ENCODE measurements around the gene LRP5. TPM values are rescaled to one million over a fixed set of nuclear protein-coding genes. Genes with fewer than 3 reads are reported as not detected.

The LRP5 gene
- total RNA-seq, 1 experiment from 2014 or later, result 48.8 TPM

GRCh38 chr11:68436985-68437926 lies 124.9 kb downstream of the LRP5 start (continued):
- TF ChIP-seq ZSCAN18 (CRISPR knock-in tag; IDR thresholded peaks at IDR 0.05) (no peak), ETV6 (CRISPR knock-in tag; IDR thresholded peaks at IDR 0.05) (no peak)
- TF ChIP-seq, protein P1, sequence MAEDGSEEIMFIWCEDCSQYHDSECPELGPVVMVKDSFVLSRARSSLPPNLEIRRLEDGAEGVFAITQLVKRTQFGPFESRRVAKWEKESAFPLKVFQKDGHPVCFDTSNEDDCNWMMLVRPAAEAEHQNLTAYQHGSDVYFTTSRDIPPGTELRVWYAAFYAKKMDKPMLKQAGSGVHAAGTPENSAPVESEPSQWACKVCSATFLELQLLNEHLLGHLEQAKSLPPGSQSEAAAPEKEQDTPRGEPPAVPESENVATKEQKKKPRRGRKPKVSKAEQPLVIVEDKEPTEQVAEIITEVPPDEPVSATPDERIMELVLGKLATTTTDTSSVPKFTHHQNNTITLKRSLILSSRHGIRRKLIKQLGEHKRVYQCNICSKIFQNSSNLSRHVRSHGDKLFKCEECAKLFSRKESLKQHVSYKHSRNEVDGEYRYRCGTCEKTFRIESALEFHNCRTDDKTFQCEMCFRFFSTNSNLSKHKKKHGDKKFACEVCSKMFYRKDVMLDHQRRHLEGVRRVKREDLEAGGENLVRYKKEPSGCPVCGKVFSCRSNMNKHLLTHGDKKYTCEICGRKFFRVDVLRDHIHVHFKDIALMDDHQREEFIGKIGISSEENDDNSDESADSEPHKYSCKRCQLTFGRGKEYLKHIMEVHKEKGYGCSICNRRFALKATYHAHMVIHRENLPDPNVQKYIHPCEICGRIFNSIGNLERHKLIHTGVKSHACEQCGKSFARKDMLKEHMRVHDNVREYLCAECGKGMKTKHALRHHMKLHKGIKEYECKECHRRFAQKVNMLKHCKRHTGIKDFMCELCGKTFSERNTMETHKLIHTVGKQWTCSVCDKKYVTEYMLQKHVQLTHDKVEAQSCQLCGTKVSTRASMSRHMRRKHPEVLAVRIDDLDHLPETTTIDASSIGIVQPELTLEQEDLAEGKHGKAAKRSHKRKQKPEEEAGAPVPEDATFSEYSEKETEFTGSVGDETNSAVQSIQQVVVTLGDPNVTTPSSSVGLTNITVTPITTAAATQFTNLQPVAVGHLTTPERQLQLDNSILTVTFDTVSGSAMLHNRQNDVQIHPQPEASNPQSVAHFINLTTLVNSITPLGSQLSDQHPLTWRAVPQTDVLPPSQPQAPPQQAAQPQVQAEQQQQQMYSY (CRISPR knock-in tag; IDR thresholded peaks at IDR 0.05), result no peak

DNA sequence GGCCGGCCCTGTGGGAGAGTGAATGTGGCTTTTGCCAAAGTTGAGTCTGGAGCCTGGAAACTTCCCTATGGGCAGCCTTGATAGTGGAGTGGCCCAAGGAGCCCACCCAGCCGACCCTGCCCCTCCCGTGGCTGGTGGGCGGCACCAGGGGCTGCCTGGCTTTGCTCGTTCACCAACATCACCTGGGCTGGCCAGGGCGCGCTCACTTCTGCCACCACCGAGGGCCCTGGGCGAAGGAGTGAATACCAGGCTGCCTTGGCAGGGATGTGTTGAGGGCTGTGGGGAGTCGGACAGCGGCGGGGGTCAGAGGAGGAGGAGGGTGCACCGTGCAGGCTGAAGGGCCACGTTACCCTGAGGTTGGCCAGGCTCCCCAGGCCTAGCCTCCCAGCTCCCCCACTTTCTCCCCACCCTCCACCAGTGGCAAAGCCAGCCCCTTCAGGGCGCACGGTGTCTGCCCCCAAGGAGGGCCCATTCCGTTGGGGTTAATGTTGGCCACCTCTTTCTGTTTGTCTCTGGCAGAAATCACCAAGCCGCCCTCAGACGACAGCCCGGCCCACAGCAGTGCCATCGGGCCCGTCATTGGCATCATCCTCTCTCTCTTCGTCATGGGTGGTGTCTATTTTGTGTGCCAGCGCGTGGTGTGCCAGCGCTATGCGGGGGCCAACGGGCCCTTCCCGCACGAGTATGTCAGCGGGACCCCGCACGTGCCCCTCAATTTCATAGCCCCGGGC lies 125.7 kb downstream of the LRP5 start:
- DNase-seq (ENCODE audit: low spot score), result no peak
- ATAC-seq, result no peak
- H3K27ac Mint-ChIP-seq, result 0 out of 2 replicates have a peak overlapping the region, but pooled peaks have one; percentile 49
- peaks cover 18% of the 10 kb centered on the region for H3K4me1 Mint-ChIP-seq
- POLR2A ChIA-PET, result no interaction called here
- no peaks in the 10 kb centered on the region for H3K27me3 Mint-ChIP-seq (ENCODE audit: low read depth)
- TF ChIP-seq, protein P1 (CRISPR knock-in tag; IDR thresholded peaks at IDR 0.05), result no peak
- TF ChIP-seq NFATC4 (CRISPR knock-in tag; IDR thresholded peaks at IDR 0.05) (no peak), GTF2I (CRISPR knock-in tag; conservative IDR thresholded peaks at IDR 0.05) (no peak), SMAD4 (CRISPR knock-in tag; IDR thresholded peaks at IDR 0.05) (no peak), ZNF138 (CRISPR knock-in tag; conservative IDR thresholded peaks at IDR 0.05) (no peak), E2F1 (CRISPR knock-in tag; IDR thresholded peaks at IDR 0.05) (no peak), TP53 (CRISPR knock-in tag; IDR thresholded peaks at IDR 0.05) (no peak), MAX (CRISPR knock-in tag; IDR thresholded peaks at IDR 0.05) (no peak), ZNF317 (CRISPR knock-in tag; IDR thresholded peaks at IDR 0.05; ENCODE audit: borderline replicate concordance, low read depth) (no peak)
- TF ChIP-seq, protein P2, sequence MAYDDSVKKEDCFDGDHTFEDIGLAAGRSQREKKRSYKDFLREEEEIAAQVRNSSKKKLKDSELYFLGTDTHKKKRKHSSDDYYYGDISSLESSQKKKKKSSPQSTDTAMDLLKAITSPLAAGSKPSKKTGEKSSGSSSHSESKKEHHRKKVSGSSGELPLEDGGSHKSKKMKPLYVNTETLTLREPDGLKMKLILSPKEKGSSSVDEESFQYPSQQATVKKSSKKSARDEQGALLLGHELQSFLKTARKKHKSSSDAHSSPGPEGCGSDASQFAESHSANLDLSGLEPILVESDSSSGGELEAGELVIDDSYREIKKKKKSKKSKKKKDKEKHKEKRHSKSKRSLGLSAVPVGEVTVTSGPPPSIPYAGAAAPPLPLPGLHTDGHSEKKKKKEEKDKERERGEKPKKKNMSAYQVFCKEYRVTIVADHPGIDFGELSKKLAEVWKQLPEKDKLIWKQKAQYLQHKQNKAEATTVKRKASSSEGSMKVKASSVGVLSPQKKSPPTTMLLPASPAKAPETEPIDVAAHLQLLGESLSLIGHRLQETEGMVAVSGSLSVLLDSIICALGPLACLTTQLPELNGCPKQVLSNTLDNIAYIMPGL (CRISPR knock-in tag; IDR thresholded peaks at IDR 0.05), result no peak
- TF ChIP-seq, protein P3, sequence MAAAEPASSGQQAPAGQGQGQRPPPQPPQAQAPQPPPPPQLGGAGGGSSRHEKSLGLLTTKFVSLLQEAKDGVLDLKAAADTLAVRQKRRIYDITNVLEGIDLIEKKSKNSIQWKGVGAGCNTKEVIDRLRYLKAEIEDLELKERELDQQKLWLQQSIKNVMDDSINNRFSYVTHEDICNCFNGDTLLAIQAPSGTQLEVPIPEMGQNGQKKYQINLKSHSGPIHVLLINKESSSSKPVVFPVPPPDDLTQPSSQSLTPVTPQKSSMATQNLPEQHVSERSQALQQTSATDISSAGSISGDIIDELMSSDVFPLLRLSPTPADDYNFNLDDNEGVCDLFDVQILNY (CRISPR knock-in tag; IDR thresholded peaks at IDR 0.05), result no peak
- TF ChIP-seq, protein P4, sequence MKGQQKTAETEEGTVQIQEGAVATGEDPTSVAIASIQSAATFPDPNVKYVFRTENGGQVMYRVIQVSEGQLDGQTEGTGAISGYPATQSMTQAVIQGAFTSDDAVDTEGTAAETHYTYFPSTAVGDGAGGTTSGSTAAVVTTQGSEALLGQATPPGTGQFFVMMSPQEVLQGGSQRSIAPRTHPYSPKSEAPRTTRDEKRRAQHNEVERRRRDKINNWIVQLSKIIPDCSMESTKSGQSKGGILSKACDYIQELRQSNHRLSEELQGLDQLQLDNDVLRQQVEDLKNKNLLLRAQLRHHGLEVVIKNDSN (CRISPR knock-in tag; IDR thresholded peaks at IDR 0.05), result no peak
- CTCF ChIA-PET, result interaction anchor here (1.5 kb wide), 1 partner anchor 181 kb away, joined by 4 read pairs; no protein-coding TSS in a partner anchor
- H3K36me3 Mint-ChIP-seq, result peaks cover 14% of the 10 kb centered on the region; the same call in 1 of the 2 replicates
- no peak overlapping the region for H3K4me3 Mint-ChIP-seq
- H3K9me3 Mint-ChIP-seq, result no peaks in the 10 kb centered on the region

Data from WTC11 (cell line).